NCI-H345 treated with DMSO at 0.1 percent for 48 hours (cell line): ENCODE measurements around the gene KCNJ12.

Source experiments
- DNase-seq: peaks from one replicate; lab custom pipeline; 2025; ENCODE audit not compliant: unreplicated experiment; lab: John Stamatoyannopoulos, UW

KCNJ12 gene

DNA sequence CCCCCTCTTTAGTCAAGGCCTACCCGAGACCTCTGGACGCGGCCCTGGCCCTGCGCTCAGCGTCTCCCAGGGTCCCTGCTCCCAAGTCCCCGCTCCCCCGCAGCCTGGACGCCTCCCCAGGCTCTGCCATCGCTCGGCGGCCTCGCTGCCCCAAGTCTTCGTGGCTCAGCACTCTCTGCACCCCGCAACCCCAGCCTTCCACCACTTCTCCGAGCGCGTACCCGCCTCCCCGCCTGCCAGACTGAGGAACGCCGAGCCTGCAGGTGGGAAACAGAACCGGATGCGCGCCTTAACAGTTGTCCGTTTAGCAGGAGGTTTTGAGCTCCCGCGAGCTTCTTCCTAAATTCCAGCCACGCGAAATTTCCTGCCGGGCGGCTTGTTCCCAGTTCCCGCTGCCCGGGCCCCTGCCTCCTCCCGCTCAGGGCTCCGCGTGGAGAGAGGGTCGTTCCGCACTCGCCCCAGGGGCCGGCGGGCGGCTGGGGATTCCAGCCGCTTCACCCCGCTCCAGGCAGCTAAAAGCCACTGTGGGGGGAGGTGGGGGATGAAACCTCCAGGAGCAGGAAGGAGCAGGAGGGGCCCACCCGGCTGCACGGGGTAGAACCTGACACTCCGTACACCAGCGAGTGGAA is 87.7 kb downstream of the KCNJ12 start:
- no peak for DNase-seq

DNA sequence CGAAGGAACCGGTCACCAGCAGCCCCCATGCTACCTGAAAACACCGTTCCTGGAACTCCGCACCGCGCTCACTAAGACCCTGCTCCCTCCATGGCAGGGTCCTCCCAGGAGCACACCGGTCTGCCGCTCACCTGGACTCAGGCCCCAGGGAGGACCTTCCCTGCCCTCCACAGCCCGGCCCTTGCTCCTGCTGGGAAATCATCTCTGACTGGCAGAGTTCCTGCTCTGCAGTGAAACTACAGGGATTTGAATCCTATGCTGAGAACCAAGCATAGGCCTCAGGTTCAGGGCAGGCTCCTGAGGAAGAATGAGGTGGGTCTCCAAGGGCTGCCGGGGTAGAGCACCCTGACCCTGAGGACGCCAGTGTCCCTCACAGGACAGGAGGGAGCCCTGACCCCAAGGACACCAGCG is 88.5 kb downstream of the KCNJ12 start:
- no peak for DNase-seq

- DNase-seq: no peak
Measured at GRCh38 chr17:21466550-21466949, 90.4 kb downstream of the KCNJ12 start.

GRCh38 chr17:21467196-21467595 is 91.0 kb downstream of the KCNJ12 start:
- DNase-seq: no peak

GRCh38 chr17:21467739-21468490 is 91.8 kb downstream of the KCNJ12 start:
- peak; percentile 9 for DNase-seq
